ENCODE results near the gene S100A11.

Gene S100A11

GRCh38 chr1:151984313-151984956 lies 52.4 kb downstream of the S100A11 start:
- DNase-seq (ENCODE audit: low spot score): no peak

Measured in putamen (tissue), 1 donor.